Measurements from ENCODE around the gene RSPH1. TPM values are rescaled to one million over a fixed set of nuclear protein-coding genes. Genes with fewer than 3 reads are reported as not detected.

The RSPH1 gene
- total RNA-seq, 1 experiment from 2014 or later: 1.5 TPM

GRCh38 chr21:42496839-42497202 is 797 bp upstream of the RSPH1 start:
- H3K27me3 ChIP-seq (ENCODE audit: insufficient read depth, low read length): no peaks in the 10 kb centered on the region
- H3K4me2 ChIP-seq (ENCODE audit: low read length): peak overlapping the region; percentile 90
- no peak overlapping the region for H2AFZ ChIP-seq (ENCODE audit: low read depth, low read length, poor library complexity, severe bottlenecking)
- no peak for DNase-seq (ENCODE audit: low read depth, low spot score)
- RAD21 ChIA-PET (ENCODE audit: low non-redundant PET in 1 of 2, low total read pairs in 2 of 2, uncharacterized antibody in 2 of 2, unreplicated experiment in 2 of 2): no interaction called here
- H3K9me2 ChIP-seq (ENCODE audit: insufficient read depth): no peaks in the 10 kb centered on the region
- POLR2A ChIA-PET: no interaction called here
- H4K20me1 ChIP-seq (ENCODE audit: insufficient read depth): no peaks in the 10 kb centered on the region
- no peak for ATAC-seq
- no peaks in the 10 kb centered on the region for H3K9me3 ChIP-seq (ENCODE audit: control insufficient read depth in 1 of 2, insufficient read depth in 1 of 2, low read depth in 1 of 2, low read length in 2 of 2)
- no peaks in the 10 kb centered on the region for H3K79me2 ChIP-seq (ENCODE audit: insufficient read depth, low read length)
- peak overlapping the region; percentile 58 to 66 for H3K4me3 ChIP-seq (replicated peaks in 1 of 2; ENCODE audit: low read depth in 1 of 2, low read length in 2 of 2)
- BruUV-seq (replicated peaks): TSS peak; percentile 97
- intact Hi-C loops (cut with micrococcal nuclease): no loop called here
- CTCF ChIA-PET: no interaction called here
- peak overlapping the region; percentile 41; the same call in 1 of the 2 replicates for H3K27ac ChIP-seq (ENCODE audit: low read depth, low read length)
- H3K36me3 ChIP-seq (ENCODE audit: control insufficient read depth in 1 of 2, insufficient read depth in 2 of 2, low read length in 2 of 2): no peaks in the 10 kb centered on the region
- H3K9ac ChIP-seq (ENCODE audit: low read length): peak overlapping the region; percentile 70
- TF ChIP-seq FOSL1 (IDR thresholded peaks at IDR 0.05; ENCODE audit: low read depth) (no peak), SRF (IDR thresholded peaks at IDR 0.05; ENCODE audit: low read depth) (no peak), YY1 (IDR thresholded peaks at IDR 0.05; ENCODE audit: extremely low read depth, insufficient replicate concordance, low read depth, low read length) (no peak), ZFX (IDR thresholded peaks at IDR 0.05) (peak; percentile 34), SP1 (IDR thresholded peaks at IDR 0.05; ENCODE audit: low read depth) (no peak)
- H3K4me1 ChIP-seq (ENCODE audit: control insufficient read depth in 1 of 2, insufficient read depth in 2 of 2, low read length in 2 of 2): peaks cover 10 to 28% of the 10 kb centered on the region in 2 experiments; a peak in 3 of 4 replicates

GRCh38 chr21:42495765-42496119 is 282 bp downstream of the RSPH1 start:
- H3K4me3 ChIP-seq (replicated peaks in 1 of 2; ENCODE audit: low read depth in 1 of 2, low read length in 2 of 2): peak overlapping the region; percentile 51 to 66
- no peaks in the 10 kb centered on the region for H3K9me2 ChIP-seq (ENCODE audit: insufficient read depth)
- CTCF ChIA-PET: interaction anchor here (0.8 kb wide), 1 partner anchor 28 kb away, joined by 3 read pairs; no protein-coding TSS in a partner anchor
- H4K20me1 ChIP-seq (ENCODE audit: insufficient read depth): no peaks in the 10 kb centered on the region
- no peaks in the 10 kb centered on the region for H3K9me3 ChIP-seq (ENCODE audit: control insufficient read depth in 1 of 2, insufficient read depth in 1 of 2, low read depth in 1 of 2, low read length in 2 of 2)
- DNase-seq (ENCODE audit: low read depth, low spot score) (no peak), ATAC-seq (peak; percentile 10)
- peak overlapping the region; percentile 82 for H2AFZ ChIP-seq (ENCODE audit: low read depth, low read length, poor library complexity, severe bottlenecking)
- no peaks in the 10 kb centered on the region for H3K27me3 ChIP-seq (ENCODE audit: insufficient read depth, low read length)
- RAD21 ChIA-PET (ENCODE audit: low non-redundant PET in 1 of 2, low total read pairs in 2 of 2, uncharacterized antibody in 2 of 2, unreplicated experiment in 2 of 2): no interaction called here
- peak overlapping the region; percentile 90 for H3K4me2 ChIP-seq (ENCODE audit: low read length)
- H3K27ac ChIP-seq (ENCODE audit: low read depth, low read length): no peak overlapping the region; the same call in 1 of the 2 replicates
- no peaks in the 10 kb centered on the region for H3K36me3 ChIP-seq (ENCODE audit: control insufficient read depth in 1 of 2, insufficient read depth in 2 of 2, low read length in 2 of 2)
- intact Hi-C loops (cut with micrococcal nuclease): no loop called here
- peaks cover 10 to 28% of the 10 kb centered on the region in 2 experiments; a peak in 3 of 4 replicates for H3K4me1 ChIP-seq (ENCODE audit: control insufficient read depth in 1 of 2, insufficient read depth in 2 of 2, low read length in 2 of 2)
- POLR2A ChIA-PET: no interaction called here
- BruUV-seq (replicated peaks): no TSS peak
- H3K79me2 ChIP-seq (ENCODE audit: insufficient read depth, low read length): no peaks in the 10 kb centered on the region
- TF ChIP-seq ELF1 (IDR thresholded peaks at IDR 0.05; ENCODE audit: borderline replicate concordance, low read depth): no peak
- TF ChIP-seq MAX (IDR thresholded peaks at IDR 0.05): peak; percentile 14; the same call in 1 of the 2 replicates
- H3K9ac ChIP-seq (ENCODE audit: low read length): peak overlapping the region; percentile 55
